HG02884 (cell line): ENCODE data around the gene ANKS3.

Source experiments
- ATAC-seq: cut with Tn5 transposase; IDR thresholded peaks from one replicate; pipeline ENCODE4 v1.9.1; 2021; ENCODE audit warnings: mild to moderate bottlenecking, moderate library complexity; ENCODE audit not compliant: unreplicated experiment

The ANKS3 gene

DNA sequence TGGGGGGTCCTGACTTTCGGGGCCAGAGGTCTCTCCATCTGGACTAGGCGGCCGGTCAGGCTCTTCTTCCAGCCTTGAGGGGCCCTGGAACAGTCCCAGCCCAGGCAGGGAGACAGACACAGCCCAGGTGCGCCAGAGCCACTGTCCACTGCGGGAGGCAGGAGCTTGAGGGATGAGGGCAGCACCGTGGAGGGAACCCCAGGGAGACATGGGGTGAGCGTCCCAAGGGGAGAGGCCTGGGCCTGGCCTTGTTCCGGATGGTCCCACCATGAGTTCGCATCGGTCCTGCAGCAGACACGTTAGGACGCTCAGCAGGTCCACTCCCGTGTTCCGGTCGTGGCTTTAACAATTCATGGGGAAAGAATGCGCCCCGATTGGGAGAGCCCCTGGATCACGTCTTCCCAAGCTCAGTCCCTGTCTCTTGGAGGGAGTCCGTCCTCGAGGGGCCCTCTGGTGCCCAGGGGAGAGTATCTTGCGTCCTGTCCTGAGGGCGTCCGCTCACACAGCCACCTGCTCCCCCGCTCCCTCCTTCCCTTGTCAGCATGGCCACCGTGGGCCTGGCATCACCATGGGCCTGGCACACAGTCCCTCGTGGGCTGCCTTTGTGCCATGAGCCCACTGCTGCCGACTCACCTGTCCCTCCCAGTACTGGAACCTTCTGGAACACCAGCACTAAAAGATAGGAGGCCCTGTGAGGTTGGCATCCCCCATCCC lies 47.4 kb downstream of the ANKS3 start:
- ATAC-seq, result no peak

DNA sequence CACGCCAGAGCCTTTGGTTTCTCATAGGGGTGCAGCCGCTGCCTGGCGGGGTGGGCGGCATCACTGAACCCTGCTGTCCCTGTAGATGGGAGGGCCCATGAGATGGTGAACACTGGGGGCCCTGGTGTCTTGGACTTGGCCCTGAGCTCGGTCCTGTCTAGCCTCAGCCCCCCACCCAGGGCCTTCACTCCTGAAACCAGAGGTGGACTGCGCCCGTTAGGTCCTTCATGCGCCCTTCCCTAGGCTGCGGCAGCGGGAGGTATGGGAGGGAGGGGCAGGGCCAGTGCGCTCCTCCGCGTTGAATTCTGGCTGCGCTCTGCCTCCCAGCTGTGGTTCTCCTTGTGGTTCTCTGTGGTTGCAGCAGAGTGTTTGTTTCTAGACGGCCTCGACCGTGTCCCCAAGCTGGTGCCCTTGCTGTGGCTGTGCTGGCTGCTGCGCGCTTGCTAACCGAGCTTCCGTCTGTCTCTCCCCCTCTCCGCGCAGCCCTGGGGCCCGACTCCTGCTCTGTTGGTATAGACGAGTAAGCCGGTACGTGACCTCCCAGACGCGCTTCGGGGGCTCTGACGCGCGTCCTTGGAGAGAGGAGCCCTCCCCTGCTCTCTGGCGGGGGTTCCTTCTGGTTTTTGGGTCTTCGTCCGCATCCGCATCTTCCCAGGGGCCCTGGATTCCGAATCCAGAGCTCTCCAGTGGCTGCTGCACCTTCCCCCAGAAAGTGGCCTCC lies 48.1 kb downstream of the ANKS3 start:
- ATAC-seq, result no peak

DNA sequence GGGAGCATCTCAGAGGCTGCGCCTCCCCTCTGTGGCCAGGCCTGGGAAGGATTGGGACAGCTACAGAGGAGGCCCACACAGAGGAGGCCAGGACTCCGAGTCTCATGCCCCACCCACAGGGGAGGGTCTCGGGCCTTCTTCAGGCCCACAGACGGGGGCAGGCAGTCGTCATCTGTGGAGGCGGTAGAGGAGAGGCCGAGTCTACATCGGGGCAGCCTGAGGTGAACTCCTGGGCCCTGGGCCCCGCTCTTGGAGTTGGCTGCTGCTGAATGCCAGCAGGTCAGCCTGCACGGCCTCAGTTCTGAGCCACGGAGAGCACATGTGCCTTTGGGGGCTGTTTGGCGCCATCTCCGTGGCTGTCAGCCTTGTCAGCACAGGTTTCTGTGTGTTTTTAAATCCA lies 48.8 kb downstream of the ANKS3 start:
- no peak for ATAC-seq

DNA sequence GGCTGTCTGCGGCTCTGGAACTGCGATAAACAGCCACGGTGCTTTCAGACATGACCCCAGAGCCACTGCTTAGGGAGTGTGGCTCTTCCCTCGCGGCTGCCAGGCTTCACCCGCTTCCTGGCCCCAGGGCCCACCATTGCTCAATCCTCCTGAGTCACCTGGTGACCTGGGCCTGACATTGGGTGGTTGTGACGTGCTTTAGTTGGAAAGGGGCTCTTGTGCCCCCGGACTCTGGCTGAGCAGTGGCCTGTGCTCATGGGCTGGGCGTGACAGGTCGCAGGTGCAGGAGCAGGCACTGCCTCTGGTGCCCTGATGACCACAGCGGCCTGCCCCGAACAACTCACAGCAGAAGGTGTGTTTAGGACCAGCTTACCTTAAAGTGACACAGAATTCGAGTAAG lies 49.3 kb downstream of the ANKS3 start:
- no peak for ATAC-seq

DNA sequence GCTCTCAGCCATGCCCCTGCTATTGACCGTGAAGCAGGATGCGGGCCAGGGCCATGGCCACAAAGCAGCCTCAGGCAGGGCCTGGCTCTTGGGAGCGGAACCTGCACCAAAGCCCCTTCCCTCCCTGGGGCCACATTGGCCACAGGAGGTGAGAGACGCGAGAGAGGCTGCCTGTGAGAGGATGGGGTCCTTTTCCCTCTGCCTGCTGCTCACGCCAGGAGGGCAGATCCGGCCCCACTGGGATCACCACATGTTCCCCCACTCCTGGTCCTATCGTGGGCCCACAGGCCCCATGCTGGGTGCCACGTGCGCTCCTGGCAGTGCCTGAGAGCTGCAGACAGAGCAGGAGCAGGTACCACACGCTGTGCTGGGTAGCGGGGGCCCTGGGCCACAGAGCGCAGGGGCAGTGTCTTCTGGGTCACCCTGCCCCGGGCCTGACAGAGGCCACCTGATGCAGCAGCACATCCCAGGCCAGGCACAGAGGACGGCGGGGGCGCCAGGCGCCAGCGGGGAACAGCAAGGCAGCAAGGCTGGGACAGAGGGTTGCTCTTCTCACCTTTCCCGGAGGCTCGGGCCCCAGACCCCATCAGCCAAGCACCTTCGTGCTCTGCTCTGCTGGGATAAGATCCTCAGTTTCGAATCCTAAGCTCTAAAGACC lies 49.9 kb downstream of the ANKS3 start:
- no peak for ATAC-seq

DNA sequence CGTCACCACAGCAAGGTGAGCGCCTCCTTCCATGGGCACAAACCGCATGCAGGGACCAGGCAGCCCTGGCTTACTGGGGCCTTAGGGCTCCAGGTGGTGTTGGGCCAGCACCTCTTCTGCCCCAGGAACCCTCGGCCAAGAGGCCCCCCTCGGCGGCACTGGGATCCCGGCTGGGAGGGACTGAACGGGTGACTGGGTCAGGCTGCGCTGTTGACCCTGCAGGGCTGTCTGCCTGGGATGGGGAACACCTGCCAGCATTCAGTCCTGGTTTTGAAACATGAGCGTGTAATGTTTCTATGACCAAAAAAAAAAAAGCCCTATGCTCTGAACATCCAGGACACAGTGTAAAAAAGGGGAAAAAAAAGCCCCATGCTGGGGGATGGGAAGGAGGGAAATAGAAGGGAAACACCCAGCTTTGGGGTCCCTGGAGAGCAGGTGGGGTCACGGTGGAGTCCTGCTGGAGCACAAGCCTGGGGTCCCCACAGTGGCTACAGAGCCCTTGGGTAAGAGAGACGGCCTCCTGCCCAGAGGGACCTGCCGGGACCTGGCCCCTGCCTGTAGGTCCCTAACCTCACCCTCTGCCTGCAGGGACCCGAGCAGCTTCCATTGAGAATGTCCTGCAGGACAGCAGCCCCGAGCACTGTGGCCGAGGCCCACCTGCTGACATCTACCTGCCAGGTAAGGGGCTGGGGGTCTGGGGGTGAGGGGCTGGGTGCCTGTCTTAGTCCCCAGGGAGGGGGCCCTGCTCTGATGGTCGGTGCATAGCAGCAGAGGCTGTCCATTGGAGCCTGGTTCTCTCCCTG lies 50.6 kb downstream of the ANKS3 start:
- ATAC-seq, result no peak

DNA sequence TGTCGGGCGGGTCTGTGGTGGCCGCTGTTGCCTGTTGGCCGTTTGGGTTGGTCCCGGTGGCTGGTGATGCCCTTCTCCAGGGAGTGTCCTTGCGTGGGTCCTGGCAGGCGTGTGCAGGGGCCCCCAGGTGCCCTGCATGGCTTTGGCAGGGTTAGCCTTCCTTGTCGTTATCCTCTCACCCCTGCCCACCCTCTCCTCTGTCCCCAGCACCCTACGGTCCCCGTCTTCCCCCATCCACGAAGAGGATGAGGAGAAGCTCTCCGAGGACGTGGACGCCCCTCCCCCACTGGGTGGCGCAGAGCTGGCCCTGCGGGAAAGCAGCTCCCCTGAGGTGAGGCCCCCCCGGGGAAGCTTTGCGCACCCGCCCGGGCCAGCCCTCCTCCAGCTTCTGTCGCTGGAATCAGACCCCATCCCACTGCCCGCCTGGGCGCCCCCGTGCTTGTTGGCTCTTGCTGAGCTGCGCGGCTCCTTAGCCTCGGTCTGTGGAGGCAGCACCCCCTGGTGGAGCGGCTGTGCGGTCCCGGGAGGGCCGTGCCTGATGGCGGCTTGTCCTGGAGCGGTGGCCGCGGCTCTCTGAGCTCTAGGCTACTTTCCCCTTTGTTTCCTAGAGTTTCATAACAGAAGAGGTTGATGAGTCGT lies 51.3 kb downstream of the ANKS3 start:
- ATAC-seq, result no peak

DNA sequence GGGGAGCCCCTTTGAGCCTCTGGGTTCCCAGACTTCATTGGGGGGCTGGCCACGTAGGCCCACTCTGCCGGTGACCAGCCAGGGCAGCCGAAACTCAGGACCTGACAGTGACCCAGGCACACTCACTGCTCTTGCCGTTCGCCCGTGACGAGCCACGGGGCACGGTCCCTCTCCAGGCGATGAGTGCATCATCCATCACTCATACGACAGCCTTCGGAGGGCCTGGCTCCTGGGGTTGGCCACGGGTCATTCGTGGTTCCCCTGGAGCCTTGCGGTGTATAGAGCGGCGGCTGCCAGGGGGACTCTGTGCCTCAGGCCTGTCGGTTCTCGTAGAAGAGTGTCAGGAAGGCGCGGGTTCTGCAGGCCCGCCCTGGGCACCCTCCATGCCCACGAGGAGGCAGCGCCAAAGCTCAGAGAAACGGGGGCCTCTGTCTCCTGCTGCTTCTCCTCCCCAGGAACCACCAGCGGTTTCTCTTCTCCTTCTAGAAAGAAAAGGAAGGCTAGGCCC lies 51.9 kb downstream of the ANKS3 start:
- ATAC-seq, result no peak

DNA sequence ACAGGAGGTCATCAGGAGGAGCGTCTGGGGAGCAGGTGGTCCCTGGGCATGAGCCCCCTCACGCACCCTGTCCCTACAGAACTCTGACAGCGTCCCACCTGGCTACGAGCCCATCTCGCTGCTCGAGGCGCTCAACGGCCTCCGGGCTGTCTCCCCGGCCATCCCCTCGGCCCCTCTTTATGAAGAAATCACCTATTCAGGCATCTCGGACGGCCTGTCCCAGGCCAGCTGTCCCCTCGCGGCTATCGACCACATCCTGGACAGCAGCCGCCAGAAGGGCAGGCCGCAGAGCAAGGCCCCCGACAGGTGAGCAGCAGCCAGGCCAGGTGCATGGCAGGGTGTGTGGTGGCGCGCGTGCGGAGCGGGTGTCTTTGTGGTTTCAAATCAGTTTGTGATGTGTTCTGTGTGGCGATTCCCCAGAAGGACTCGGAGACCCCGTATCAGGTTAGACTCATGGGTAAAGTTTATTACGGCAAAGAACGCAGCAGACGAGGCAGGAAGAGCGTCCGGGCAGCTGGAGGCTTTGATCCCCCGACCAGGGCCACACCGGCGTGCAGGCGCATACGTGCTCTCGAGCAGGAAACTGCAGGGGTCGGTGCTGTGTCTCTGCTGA lies 52.5 kb downstream of the ANKS3 start:
- ATAC-seq, result no peak

DNA sequence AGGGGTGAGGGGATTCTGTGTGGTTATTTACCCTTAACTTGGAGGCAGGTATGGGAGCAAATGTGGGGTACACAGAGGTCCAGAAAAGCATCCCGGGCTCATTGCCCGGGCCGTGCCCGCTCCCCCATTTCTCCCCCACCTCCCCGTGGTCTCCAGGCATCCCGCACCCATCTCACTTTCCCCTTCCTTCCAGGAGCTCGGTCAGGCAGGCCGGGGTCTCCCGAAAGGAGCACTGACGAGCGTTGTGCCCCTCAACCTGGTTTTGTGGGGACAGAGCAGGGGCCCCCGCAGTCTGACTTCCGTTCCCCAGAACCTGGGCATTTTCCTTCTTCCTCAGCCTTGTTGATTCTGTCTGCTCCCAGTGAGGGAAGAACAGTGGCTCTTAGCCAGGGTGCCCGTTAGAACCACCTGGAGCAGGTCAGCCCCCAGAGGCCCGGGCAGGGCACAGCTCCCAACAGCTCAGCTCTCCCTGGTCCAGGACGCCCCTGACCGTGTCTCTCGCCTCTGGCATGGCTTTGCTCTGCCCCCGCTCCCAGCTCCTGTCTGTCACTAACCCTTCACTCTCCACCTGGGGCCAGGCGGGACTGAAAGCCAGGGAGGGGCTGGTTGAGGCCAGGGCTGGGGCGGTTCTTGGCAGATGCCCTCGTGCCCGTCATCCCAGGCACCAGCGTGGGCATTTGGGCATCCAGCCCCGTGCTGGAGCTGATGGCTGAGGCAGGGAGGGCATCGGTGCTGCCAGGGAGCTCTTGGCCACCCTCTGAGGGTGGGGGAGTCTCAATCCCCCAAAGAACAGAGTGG lies 53.2 kb downstream of the ANKS3 start:
- no peak for ATAC-seq

DNA sequence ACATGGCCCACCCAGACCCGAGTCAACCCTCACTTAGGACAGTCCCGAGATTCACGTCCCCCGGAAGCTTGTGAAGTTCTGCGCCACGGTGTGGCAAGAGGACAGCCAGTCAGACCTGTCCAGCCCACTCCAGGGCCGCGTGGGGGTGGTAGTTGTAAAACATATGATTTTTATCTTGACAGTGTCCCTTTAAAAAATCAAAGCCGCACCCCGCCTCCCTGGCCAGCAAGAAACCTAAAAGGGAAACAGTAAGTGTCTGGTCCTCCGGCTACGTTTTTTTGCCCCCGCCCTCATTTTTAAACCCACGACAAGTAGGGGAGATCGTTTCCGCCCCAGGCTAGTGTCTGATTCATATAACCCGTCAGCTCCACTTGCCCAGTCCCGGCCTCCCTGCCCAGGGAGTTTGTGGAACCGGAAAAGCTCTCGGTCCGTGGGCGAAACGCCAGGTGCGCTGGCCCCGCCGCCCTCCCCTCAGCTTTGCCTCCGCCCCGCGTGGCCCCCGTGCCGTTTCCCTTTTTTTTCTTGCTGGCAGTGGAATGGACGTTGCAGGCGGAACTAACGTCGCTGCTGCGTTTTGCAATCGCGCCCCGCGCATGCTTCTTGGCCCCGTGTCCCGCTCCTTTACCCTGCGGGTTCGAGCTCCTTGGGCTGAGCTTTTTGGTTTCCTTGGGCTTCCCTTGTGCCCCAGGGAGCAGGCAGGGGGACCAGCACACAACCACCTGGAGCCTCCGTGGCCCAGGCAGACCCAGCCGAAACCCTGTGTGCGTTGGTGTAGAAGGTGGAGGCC lies 54.0 kb downstream of the ANKS3 start:
- ATAC-seq, result no peak

DNA sequence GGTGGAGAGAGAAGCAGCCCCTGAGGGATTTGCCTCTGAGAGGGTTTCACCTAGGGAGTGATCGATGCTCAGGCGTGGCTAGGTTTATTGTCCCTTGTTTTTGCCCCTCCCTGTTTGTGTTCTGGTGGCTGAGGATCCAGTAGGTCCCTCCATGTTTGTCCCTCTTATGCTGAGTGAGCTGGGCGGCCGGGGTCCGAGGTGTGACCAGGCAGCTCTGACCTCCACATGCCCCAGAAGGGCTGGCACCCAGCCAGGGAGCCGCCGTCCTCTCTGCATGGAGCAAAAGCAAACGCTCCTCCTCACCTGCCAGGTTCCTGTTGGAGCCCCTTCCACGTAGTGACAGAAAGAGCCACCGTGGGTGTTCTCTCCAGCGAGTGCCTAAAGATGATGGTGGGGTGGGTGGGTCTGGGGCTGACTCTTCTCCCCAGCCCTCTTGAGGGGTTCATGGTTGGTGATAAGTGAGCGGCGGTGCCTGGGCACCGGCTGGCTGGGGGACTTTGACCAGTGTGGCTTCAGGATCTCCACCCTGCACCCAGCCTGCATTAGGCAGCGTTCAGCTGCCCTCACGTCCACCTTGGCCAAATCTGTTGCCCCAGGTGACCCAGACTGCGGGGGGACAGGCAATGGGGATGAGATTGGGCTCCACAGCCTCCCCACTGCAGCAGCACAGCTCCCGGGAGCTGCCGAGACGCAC lies 54.8 kb downstream of the ANKS3 start:
- ATAC-seq, result no peak

DNA sequence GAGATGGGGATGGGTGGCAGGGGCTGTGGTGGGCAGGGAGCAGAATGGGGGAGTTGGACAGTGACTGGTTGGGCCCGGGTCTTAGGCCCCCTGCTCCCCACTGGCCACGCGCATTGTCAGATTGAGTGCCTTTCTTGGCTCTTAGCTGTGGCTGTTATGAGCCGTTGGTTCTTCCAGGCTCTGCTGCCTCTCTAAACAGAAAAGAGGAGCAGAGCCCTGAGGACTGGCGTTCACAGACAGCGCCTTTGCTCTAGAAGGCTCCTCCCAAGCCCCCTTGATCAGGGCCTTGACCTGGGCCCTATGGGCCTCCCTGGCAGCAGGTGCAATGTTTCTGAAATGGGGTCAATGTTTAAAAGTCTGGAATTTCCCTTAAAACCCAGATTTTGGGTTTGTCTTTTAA lies 55.5 kb downstream of the ANKS3 start:
- no peak for ATAC-seq

DNA sequence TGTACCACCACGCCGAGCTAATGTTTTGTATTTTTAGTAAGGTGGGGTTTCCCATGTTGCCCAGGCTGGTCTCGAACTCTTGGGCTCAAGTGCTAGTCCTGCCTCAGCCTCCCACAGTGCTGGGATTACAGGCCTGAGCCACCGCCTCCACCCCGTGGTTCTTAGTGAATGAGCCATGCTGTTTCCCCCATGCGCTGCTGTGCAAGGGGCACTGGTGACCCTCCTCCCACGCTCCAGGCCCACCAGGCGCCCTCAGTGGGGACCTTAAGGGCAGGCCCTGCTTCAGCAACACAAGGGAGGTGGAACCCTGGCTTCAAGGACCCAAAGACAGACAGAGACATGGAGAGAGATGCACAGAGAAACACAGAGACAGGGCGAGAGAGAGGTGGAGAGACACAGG lies 56.1 kb downstream of the ANKS3 start:
- no peak for ATAC-seq

DNA sequence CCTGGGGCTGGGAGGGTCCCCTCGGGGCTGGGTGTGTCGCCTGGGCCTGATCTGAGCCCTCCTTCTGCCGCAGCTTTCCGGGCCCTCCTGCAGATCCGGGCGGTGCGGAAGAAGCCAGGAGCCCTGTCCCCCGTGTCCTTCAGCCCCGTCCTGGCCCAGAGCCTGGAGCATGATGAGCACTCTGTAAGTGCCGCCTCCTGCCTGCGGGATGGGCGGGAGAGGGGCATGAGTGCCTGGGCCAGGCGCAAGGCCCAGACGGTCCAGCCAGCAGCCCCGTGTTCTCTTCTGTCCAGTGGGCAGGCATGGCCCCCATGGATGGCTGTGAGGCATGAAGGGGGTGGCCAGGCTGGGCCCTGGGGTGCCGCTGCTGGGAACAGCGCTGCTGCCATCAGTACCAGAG lies 56.7 kb downstream of the ANKS3 start:
- no peak for ATAC-seq

DNA sequence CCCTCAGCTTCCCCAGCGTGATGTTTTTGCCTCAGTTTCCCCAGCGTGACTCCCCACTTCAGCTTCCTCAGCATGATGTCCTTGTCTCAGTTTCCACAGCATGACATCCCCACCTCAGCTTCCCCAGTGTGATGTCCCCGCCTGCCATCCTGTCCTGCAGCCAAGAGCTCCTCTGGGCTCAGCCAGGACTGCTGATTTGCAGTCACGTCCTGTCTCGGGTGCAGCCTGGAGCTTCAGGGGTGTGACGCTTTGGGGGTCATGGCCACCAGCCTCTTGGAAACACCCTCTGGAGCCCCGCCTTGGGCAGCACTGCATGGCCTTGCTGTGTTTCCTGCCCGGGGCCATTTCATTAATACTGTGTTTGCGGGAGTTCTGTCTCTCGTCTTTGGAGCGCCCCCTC lies 57.2 kb downstream of the ANKS3 start:
- no peak for ATAC-seq

DNA sequence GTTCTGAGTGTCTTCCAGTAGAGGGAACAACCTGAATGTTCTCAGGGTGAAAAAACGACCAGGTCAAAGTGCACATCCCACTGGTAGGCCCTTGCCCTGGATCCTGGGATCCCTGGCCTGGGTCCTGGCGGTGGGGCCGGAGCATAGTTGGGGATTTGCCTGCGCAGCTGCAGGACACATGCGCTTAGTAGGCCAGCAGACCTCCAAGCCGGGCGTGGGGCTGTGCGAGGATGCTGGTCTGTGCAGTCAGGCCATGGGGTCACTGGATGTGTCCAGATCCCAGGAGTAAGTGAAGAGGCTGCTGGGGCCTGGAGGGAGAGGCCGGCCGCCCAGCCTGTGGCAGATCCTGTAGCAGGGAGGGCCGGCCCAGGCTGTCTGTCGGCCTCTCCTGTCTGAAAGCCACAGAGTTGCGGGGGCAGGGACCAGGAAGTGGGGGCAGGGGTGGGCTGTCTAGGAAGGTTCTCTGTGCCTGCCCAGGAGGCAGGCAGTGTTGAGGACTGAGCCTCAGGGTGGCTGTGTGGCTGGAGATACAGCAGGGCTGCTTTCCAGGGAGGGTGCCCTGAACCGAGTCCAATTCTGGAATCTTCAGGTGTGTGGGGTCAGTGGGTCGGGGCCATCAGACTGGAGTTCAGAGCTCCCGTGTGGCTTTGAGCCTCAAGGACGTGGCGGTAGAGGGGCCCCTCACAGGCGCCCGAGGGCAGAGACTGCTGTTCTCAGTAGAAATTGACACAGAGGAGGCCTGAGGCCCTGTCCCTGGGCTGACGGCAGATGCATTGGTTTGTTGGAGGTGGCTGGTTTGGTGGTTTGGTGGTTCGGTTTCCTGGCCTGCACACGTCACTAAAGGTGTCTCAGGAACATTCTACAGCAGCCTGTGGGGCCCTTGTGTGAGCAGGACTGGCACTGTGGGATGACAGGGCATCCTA lies 57.9 kb downstream of the ANKS3 start:
- ATAC-seq, result no peak
